ENCODE measurements around the gene SEPTIN10.

SEPTIN10 gene

DNA sequence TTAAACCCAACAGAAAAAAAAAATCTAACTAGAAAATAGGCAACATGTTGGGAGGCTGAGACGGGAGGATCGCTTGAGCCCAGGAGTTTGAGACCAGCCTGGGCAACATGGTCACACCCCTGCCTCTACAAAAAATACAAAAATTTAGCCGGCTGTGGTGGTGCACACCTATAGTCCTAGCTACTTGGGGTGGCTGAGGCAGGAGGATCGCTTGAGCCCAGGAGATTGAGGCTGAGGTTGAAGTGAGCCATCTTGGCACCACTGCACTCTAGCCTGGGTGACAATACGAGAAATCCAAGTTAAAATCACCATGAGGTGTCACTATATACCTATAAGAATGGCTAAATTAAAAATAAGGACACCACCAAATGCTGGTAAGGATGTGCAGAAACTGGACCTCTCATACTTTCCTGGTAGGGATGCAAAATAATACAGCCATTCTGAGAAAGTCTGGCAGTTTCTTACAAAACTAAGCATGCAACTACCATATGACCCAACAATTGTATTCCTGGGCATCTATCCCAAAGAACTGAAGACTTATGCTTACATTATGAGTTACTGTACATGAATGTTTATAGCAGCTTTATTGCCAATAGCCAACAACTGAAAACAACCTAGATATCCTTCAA lies 2.2 kb downstream of the SEPTIN10 start:
- no peak for ATAC-seq
- no peak for TF ChIP-seq TOX (CRISPR knock-in tag; IDR thresholded peaks at IDR 0.05; ENCODE audit: borderline replicate concordance)
- TF ChIP-seq, protein P1, sequence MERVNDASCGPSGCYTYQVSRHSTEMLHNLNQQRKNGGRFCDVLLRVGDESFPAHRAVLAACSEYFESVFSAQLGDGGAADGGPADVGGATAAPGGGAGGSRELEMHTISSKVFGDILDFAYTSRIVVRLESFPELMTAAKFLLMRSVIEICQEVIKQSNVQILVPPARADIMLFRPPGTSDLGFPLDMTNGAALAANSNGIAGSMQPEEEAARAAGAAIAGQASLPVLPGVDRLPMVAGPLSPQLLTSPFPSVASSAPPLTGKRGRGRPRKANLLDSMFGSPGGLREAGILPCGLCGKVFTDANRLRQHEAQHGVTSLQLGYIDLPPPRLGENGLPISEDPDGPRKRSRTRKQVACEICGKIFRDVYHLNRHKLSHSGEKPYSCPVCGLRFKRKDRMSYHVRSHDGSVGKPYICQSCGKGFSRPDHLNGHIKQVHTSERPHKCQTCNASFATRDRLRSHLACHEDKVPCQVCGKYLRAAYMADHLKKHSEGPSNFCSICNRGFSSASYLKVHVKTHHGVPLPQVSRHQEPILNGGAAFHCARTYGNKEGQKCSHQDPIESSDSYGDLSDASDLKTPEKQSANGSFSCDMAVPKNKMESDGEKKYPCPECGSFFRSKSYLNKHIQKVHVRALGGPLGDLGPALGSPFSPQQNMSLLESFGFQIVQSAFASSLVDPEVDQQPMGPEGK (CRISPR knock-in tag; IDR thresholded peaks at IDR 0.05; ENCODE audit: borderline replicate concordance), result no peak
- TF ChIP-seq, protein P2, sequence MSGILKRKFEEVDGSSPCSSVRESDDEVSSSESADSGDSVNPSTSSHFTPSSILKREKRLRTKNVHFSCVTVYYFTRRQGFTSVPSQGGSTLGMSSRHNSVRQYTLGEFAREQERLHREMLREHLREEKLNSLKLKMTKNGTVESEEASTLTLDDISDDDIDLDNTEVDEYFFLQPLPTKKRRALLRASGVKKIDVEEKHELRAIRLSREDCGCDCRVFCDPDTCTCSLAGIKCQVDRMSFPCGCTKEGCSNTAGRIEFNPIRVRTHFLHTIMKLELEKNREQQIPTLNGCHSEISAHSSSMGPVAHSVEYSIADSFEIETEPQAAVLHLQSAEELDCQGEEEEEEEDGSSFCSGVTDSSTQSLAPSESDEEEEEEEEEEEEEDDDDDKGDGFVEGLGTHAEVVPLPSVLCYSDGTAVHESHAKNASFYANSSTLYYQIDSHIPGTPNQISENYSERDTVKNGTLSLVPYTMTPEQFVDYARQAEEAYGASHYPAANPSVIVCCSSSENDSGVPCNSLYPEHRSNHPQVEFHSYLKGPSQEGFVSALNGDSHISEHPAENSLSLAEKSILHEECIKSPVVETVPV (CRISPR knock-in tag; IDR thresholded peaks at IDR 0.05), result no peak
- no peak for TF ChIP-seq ISL1 (CRISPR knock-in tag; IDR thresholded peaks at IDR 0.05)
- TF ChIP-seq, protein P3, sequence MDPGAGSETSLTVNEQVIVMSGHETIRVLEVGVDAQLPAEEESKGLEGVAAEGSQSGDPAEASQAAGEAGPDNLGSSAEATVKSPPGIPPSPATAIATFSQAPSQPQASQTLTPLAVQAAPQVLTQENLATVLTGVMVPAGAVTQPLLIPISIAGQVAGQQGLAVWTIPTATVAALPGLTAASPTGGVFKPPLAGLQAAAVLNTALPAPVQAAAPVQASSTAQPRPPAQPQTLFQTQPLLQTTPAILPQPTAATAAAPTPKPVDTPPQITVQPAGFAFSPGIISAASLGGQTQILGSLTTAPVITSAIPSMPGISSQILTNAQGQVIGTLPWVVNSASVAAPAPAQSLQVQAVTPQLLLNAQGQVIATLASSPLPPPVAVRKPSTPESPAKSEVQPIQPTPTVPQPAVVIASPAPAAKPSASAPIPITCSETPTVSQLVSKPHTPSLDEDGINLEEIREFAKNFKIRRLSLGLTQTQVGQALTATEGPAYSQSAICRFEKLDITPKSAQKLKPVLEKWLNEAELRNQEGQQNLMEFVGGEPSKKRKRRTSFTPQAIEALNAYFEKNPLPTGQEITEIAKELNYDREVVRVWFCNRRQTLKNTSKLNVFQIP (CRISPR knock-in tag; IDR thresholded peaks at IDR 0.05; ENCODE audit: borderline replicate concordance, low read depth), result no peak
- TF ChIP-seq, protein P4, sequence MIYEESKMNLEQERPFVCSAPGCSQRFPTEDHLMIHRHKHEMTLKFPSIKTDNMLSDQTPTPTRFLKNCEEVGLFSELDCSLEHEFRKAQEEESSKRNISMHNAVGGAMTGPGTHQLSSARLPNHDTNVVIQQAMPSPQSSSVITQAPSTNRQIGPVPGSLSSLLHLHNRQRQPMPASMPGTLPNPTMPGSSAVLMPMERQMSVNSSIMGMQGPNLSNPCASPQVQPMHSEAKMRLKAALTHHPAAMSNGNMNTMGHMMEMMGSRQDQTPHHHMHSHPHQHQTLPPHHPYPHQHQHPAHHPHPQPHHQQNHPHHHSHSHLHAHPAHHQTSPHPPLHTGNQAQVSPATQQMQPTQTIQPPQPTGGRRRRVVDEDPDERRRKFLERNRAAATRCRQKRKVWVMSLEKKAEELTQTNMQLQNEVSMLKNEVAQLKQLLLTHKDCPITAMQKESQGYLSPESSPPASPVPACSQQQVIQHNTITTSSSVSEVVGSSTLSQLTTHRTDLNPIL (CRISPR knock-in tag; IDR thresholded peaks at IDR 0.05; ENCODE audit: low read depth), result no peak
- no peak for TF ChIP-seq ZNF565 (CRISPR knock-in tag; conservative IDR thresholded peaks at IDR 0.05; ENCODE audit: low read depth)
- TF ChIP-seq ZNF8 (CRISPR knock-in tag; IDR thresholded peaks at IDR 0.05), result no peak
- no peak for TF ChIP-seq RARB (CRISPR knock-in tag; IDR thresholded peaks at IDR 0.05)

DNA sequence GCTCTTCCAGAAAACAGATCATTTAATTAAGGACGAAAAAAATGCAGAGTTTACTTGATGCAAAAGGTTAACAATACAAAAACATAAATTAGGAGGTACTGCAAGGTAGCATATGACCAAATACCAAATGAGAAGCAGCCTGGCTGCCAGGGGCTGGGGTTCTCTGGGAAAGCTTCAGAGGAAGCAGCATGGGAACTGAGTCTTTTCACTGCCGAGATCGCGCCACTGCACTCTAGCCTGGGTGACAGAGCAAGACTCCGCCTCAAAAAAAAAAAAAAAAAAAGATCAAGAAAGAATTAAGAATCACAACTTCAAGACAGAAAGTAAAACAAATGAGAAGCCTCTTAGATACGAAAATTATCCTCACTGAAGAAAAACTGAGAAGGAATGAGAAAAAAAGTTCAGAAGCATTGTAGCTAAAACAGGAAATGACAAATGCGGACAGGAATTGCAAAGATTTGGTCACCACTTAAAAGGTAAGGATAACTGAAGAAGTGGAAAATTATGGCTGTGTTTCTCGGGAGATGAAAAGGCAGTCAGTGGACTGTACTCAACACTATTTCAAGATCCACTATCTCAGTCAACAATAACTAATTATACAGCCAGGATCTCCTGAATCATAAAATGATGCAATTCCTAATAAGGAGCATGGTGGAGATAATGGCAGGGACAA lies 4.3 kb downstream of the SEPTIN10 start:
- TF ChIP-seq, protein P2 (CRISPR knock-in tag; IDR thresholded peaks at IDR 0.05), result no peak
- TF ChIP-seq ESRRG (CRISPR knock-in tag; IDR thresholded peaks at IDR 0.05) (no peak), SNAI2 (CRISPR knock-in tag; IDR thresholded peaks at IDR 0.05) (no peak), ZNF70 (CRISPR knock-in tag; IDR thresholded peaks at IDR 0.05) (no peak), ISL1 (CRISPR knock-in tag; IDR thresholded peaks at IDR 0.05) (peak; percentile 53)
- TF ChIP-seq, protein P4 (CRISPR knock-in tag; IDR thresholded peaks at IDR 0.05; ENCODE audit: low read depth), result no peak
- no peak for ATAC-seq

DNA sequence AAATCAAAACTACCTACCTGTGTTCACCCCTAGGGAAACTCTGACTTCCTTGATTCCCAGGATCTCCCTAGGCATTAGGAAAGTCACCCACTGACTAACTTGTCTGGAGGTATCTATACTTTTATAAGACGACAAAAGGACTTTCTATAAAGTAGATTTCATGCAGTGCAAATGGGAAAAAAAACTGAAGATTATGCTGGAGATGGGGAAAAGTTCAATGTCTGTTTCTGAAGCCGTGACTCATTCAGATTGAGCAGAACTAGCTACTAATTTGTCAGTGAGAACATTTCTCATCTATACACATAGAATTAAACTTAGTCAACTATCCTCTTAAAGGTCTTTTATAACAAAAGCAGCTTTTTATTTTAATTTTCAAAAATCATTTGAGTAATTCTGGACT lies 6.0 kb downstream of the SEPTIN10 start:
- peak; percentile 42 for ATAC-seq
- TF ChIP-seq RARB (CRISPR knock-in tag; IDR thresholded peaks at IDR 0.05) (no peak), ISL1 (CRISPR knock-in tag; IDR thresholded peaks at IDR 0.05) (no peak), ZNF8 (CRISPR knock-in tag; IDR thresholded peaks at IDR 0.05) (no peak), ZFP30 (CRISPR knock-in tag; IDR thresholded peaks at IDR 0.05) (no peak), TCF4 (CRISPR knock-in tag; IDR thresholded peaks at IDR 0.05; ENCODE audit: borderline replicate concordance) (no peak), PPARA (CRISPR knock-in tag; IDR thresholded peaks at IDR 0.05; ENCODE audit: borderline replicate concordance) (no peak), GLIS3 (CRISPR knock-in tag; IDR thresholded peaks at IDR 0.05) (no peak), SNAI2 (CRISPR knock-in tag; IDR thresholded peaks at IDR 0.05) (no peak), ESRRG (CRISPR knock-in tag; IDR thresholded peaks at IDR 0.05) (no peak), ZNF70 (CRISPR knock-in tag; IDR thresholded peaks at IDR 0.05) (no peak), ZFP3 (CRISPR knock-in tag; IDR thresholded peaks at IDR 0.05) (no peak), ARNTL (CRISPR knock-in tag; IDR thresholded peaks at IDR 0.05; ENCODE audit: borderline replicate concordance, low read depth) (no peak), CSDC2 (CRISPR knock-in tag; IDR thresholded peaks at IDR 0.05) (no peak), BACH2 (CRISPR knock-in tag; IDR thresholded peaks at IDR 0.05; ENCODE audit: borderline replicate concordance) (no peak), ZC3H10 (CRISPR knock-in tag; IDR thresholded peaks at IDR 0.05) (no peak)
- TF ChIP-seq, protein P4 (CRISPR knock-in tag; IDR thresholded peaks at IDR 0.05; ENCODE audit: low read depth), result no peak
- TF ChIP-seq, protein P5, sequence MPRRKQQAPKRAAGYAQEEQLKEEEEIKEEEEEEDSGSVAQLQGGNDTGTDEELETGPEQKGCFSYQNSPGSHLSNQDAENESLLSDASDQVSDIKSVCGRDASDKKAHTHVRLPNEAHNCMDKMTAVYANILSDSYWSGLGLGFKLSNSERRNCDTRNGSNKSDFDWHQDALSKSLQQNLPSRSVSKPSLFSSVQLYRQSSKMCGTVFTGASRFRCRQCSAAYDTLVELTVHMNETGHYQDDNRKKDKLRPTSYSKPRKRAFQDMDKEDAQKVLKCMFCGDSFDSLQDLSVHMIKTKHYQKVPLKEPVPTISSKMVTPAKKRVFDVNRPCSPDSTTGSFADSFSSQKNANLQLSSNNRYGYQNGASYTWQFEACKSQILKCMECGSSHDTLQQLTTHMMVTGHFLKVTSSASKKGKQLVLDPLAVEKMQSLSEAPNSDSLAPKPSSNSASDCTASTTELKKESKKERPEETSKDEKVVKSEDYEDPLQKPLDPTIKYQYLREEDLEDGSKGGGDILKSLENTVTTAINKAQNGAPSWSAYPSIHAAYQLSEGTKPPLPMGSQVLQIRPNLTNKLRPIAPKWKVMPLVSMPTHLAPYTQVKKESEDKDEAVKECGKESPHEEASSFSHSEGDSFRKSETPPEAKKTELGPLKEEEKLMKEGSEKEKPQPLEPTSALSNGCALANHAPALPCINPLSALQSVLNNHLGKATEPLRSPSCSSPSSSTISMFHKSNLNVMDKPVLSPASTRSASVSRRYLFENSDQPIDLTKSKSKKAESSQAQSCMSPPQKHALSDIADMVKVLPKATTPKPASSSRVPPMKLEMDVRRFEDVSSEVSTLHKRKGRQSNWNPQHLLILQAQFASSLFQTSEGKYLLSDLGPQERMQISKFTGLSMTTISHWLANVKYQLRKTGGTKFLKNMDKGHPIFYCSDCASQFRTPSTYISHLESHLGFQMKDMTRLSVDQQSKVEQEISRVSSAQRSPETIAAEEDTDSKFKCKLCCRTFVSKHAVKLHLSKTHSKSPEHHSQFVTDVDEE (CRISPR knock-in tag; IDR thresholded peaks at IDR 0.05), result no peak
